OCI-LY1 (cell line): ENCODE data around the gene MTMR3.

Experiments used
- H2AFZ ChIP-seq: fragments of 200-600 bp; sonication (generic), shearing (Covaris generic); 2 replicates; pipeline ENCODE4 v1.6.0; 2014; ENCODE audit warnings: antibody characterized with exemption, mild to moderate bottlenecking, low read length
- H3F3A ChIP-seq: fragments of 200-600 bp; sonication (generic), shearing (Covaris generic); 2 replicates; pipeline ENCODE4 v1.6.0; 2014; ENCODE audit warnings: mild to moderate bottlenecking, antibody characterized with exemption, low read length, moderate library complexity; ENCODE audit not compliant: insufficient read depth
- H3K27ac ChIP-seq: fragments of 200-600 bp; sonication (generic); 2 replicates; pipeline ENCODE4 v1.5.1; 2014; ENCODE audit warnings: low read length, mixed run types, mild to moderate bottlenecking, low read depth; ENCODE audit not compliant: poor library complexity, severe bottlenecking
- H3K27me3 ChIP-seq: fragments of 200-600 bp; sonication (generic); 2 replicates; pipeline ENCODE4 v1.6.0; 2014; ENCODE audit warnings: antibody characterized with exemption, mild to moderate bottlenecking, low read length, moderate library complexity; ENCODE audit not compliant: insufficient read depth
- H3K36me3 ChIP-seq: fragments of 200-600 bp; sonication (generic); 2 replicates; pipeline ENCODE4 v1.6.1; 2014; ENCODE audit warnings: mild to moderate bottlenecking, antibody characterized with exemption, low read length, moderate library complexity, mixed read lengths; ENCODE audit not compliant: insufficient read depth
- H3K4me1 ChIP-seq: fragments of 200-600 bp; sonication (generic); 2 replicates; pipeline ENCODE4 v1.5.1; 2014; ENCODE audit warnings: mild to moderate bottlenecking, low read length, moderate library complexity; ENCODE audit not compliant: insufficient read depth, severe bottlenecking
- H3K4me2 ChIP-seq: fragments of 200-600 bp; sonication (generic), shearing (Covaris generic); 2 replicates; pipeline ENCODE4 v1.6.1; 2014; ENCODE audit warnings: low read length
- H3K4me3 ChIP-seq: fragments of 200-600 bp; sonication (generic); 2 replicates; pipeline ENCODE4 v1.5.1; 2014; ENCODE audit warnings: low read length, low read depth, mild to moderate bottlenecking, mixed read lengths; ENCODE audit not compliant: poor library complexity, severe bottlenecking
- H3K79me2 ChIP-seq: fragments of 200-600 bp; shearing (Covaris generic); 2 replicates; pipeline ENCODE4 v1.6.1; 2016; ENCODE audit warnings: mixed run types, low read length, mixed read lengths; ENCODE audit not compliant: insufficient read depth
- H3K9ac ChIP-seq: fragments of 200-600 bp; sonication (generic), shearing (Covaris generic); 2 replicates; pipeline ENCODE4 v1.6.1; 2014; ENCODE audit warnings: mild to moderate bottlenecking, low read length, mixed read lengths
- H3K9me2 ChIP-seq: fragments of 200-600 bp; sonication (generic), shearing (Covaris generic); 2 replicates; pipeline ENCODE4 v1.6.1; 2014; ENCODE audit warnings: low read depth, mild to moderate bottlenecking, low read length, mixed read lengths
- H3K9me3 ChIP-seq: fragments of 200-600 bp; shearing (Covaris generic); 2 replicates; pipeline ENCODE4 v1.6.1; 2014; ENCODE audit warnings: low read length, mixed read lengths
- H4K20me1 ChIP-seq: fragments of 200-600 bp; sonication (generic), shearing (Covaris generic); 2 replicates; pipeline ENCODE4 v1.6.0; 2016; ENCODE audit warnings: mild to moderate bottlenecking, low read length; ENCODE audit not compliant: insufficient read depth
- CTCF ChIP-seq: fragments of 200-600 bp; sonication (generic), shearing (Covaris generic); IDR thresholded peaks from 2 replicates; pipeline ENCODE4 v1.5.1; 2017; ENCODE audit warnings: mild to moderate bottlenecking, antibody characterized with exemption, low read length, moderate library complexity, mixed read lengths
- EZH2 ChIP-seq: fragments of 200-600 bp; sonication (generic), shearing (Covaris generic); IDR thresholded peaks from 2 replicates; pipeline ENCODE4 v1.8.0; 2017; ENCODE audit warnings: borderline replicate concordance, mixed run types, mild to moderate bottlenecking, antibody characterized with exemption, low read length, moderate library complexity, mixed read lengths

The MTMR3 gene

GRCh38 chr22:29846290-29846689 lies 36.7 kb upstream of the MTMR3 start:
- H3K79me2 ChIP-seq, result no peaks in the 10 kb centered on the region
- no peaks in the 10 kb centered on the region; the same call in 1 of the 2 replicates for H3K9me3 ChIP-seq
- H3K36me3 ChIP-seq, result no peaks in the 10 kb centered on the region; the same call in 1 of the 2 replicates
- H3K27me3 ChIP-seq, result no peaks in the 10 kb centered on the region
- no peak overlapping the region for H3K4me2 ChIP-seq
- H3K4me1 ChIP-seq, result no peaks in the 10 kb centered on the region
- no peak overlapping the region for H3K4me3 ChIP-seq
- no peaks in the 10 kb centered on the region for H4K20me1 ChIP-seq
- no peaks in the 10 kb centered on the region for H3F3A ChIP-seq
- no peak overlapping the region for H2AFZ ChIP-seq
- TF ChIP-seq EZH2 (no peak), CTCF (no peak)
- no peaks in the 10 kb centered on the region for H3K9me2 ChIP-seq
- no peak overlapping the region for H3K9ac ChIP-seq
- H3K27ac ChIP-seq, result no peak overlapping the region

- Histone ChIP-seq H3K36me3 (no peaks in the 10 kb centered on the region; the same call in 1 of the 2 replicates), H4K20me1 (no peaks in the 10 kb centered on the region), H3K27ac (no peak overlapping the region), H3K4me3 (no peak overlapping the region), H3K9ac (no peak overlapping the region), H3K79me2 (no peaks in the 10 kb centered on the region), H3F3A (no peaks in the 10 kb centered on the region), H3K4me1 (no peaks in the 10 kb centered on the region), H3K4me2 (no peak overlapping the region), H3K27me3 (no peaks in the 10 kb centered on the region), H2AFZ (no peak overlapping the region), H3K9me3 (no peaks in the 10 kb centered on the region; the same call in 1 of the 2 replicates), H3K9me2 (no peaks in the 10 kb centered on the region)
- TF ChIP-seq CTCF (no peak), EZH2 (no peak)
Observed at GRCh38 chr22:29848111-29848510, 34.9 kb upstream of the MTMR3 start.

GRCh38 chr22:29854432-29854831 lies 28.5 kb upstream of the MTMR3 start:
- no peak overlapping the region for H3K9ac ChIP-seq
- no peak overlapping the region for H3K27ac ChIP-seq
- H3K4me1 ChIP-seq, result no peaks in the 10 kb centered on the region
- H3F3A ChIP-seq, result no peaks in the 10 kb centered on the region
- H3K27me3 ChIP-seq, result no peaks in the 10 kb centered on the region
- no peaks in the 10 kb centered on the region for H3K79me2 ChIP-seq
- H3K9me2 ChIP-seq, result no peaks in the 10 kb centered on the region
- H3K4me2 ChIP-seq, result no peak overlapping the region
- no peaks in the 10 kb centered on the region for H4K20me1 ChIP-seq
- no peak overlapping the region for H2AFZ ChIP-seq
- no peak for TF ChIP-seq EZH2
- TF ChIP-seq CTCF, result no peak
- no peak overlapping the region for H3K4me3 ChIP-seq
- H3K9me3 ChIP-seq, result no peaks in the 10 kb centered on the region
- H3K36me3 ChIP-seq, result no peaks in the 10 kb centered on the region
